HG02943 (cell line): ENCODE results near the gene UBXN4.
"Not testable (repeated sequence)": the region's sequence is repeated elsewhere in the genome, so short reads cannot be mapped to it uniquely, and the experiment has no call there.

Experiments
- ATAC-seq: cut with Tn5 transposase; IDR thresholded peaks from one replicate; pipeline ENCODE4 v1.9.1; 2021; ENCODE audit warnings: mild to moderate bottlenecking, low read depth, moderate library complexity; ENCODE audit not compliant: unreplicated experiment

The UBXN4 gene

GRCh38 chr2:135800513-135801460, 59.1 kb downstream of the UBXN4 start:
- ATAC-seq: no peak

- no peak for ATAC-seq
Observed at GRCh38 chr2:135802350-135802749, 60.7 kb downstream of the UBXN4 start.

- no peak for ATAC-seq
Observed at GRCh38 chr2:135803278-135803677, 61.6 kb downstream of the UBXN4 start.

- not testable (repeated sequence) for ATAC-seq
Observed at GRCh38 chr2:135807874-135808273, 66.2 kb downstream of the UBXN4 start.

GRCh38 chr2:135812907-135813511, 71.4 kb downstream of the UBXN4 start:
- ATAC-seq: no peak

GRCh38 chr2:135815269-135815668, 73.6 kb downstream of the UBXN4 start:
- ATAC-seq: no peak

GRCh38 chr2:135817466-135817865, 75.8 kb downstream of the UBXN4 start:
- no peak for ATAC-seq

GRCh38 chr2:135817951-135818350, 76.3 kb downstream of the UBXN4 start:
- ATAC-seq: no peak

GRCh38 chr2:135818937-135819610, 77.4 kb downstream of the UBXN4 start:
- no peak for ATAC-seq

- peak; percentile 64 for ATAC-seq
Observed at GRCh38 chr2:135820003-135820618, 78.5 kb downstream of the UBXN4 start.

- ATAC-seq: no peak
Observed at GRCh38 chr2:135821190-135821589, 79.5 kb downstream of the UBXN4 start.

- ATAC-seq: no peak
Observed at GRCh38 chr2:135822855-135823254, 81.2 kb downstream of the UBXN4 start.

- ATAC-seq: no peak
Observed at GRCh38 chr2:135825131-135825530, 83.5 kb downstream of the UBXN4 start.

- no peak for ATAC-seq
Observed at GRCh38 chr2:135825550-135826176, 84.0 kb downstream of the UBXN4 start.

- ATAC-seq: no peak
Observed at GRCh38 chr2:135826544-135826943, 84.9 kb downstream of the UBXN4 start.

- ATAC-seq: no peak
Observed at GRCh38 chr2:135829378-135830135, 87.9 kb downstream of the UBXN4 start.

- no peak for ATAC-seq
Observed at GRCh38 chr2:135831180-135831812, 89.6 kb downstream of the UBXN4 start.

GRCh38 chr2:135832891-135833290, 91.2 kb downstream of the UBXN4 start:
- ATAC-seq: no peak
